Calu3 (cell line): ENCODE measurements around the gene KCNA1. TPM values are rescaled to one million over a fixed set of nuclear protein-coding genes. Genes with fewer than 3 reads are reported as not detected.

Experiments
- BruUV-seq: library from RNA; stranded (reverse); fragments of 400-500 nt; replicated peaks from 2 replicates; lab custom pipeline; 2021; lab: Mats Ljungman, UMichigan
- CTCF ChIA-PET: fragments of 300-600 bp; sonication (Branson Sonifier 250); formaldehyde crosslinking; loops from one replicate; lab custom pipeline; 2022; ENCODE audit warnings: antibody characterized with exemption; lab: Charles Lee
- DNase-seq: peaks from one replicate; pipeline ENCODE4 v3.0.0; 2022
- H3K27ac Mint-ChIP-seq: one replicate; pipeline ENCODE4 v1.8.0; 2022; ENCODE audit warnings: mixed read lengths; ENCODE audit not compliant: unreplicated experiment
- H3K27me3 Mint-ChIP-seq: one replicate; pipeline ENCODE4 v1.8.0; 2022; ENCODE audit warnings: mixed read lengths; ENCODE audit not compliant: unreplicated experiment
- H3K36me3 Mint-ChIP-seq: one replicate; pipeline ENCODE4 v1.8.0; 2022; ENCODE audit warnings: mild to moderate bottlenecking, moderate library complexity, mixed read lengths; ENCODE audit not compliant: insufficient read depth, unreplicated experiment
- H3K4me1 Mint-ChIP-seq: one replicate; pipeline ENCODE4 v1.8.0; 2022; ENCODE audit warnings: mild to moderate bottlenecking, low read depth, mixed read lengths; ENCODE audit not compliant: unreplicated experiment
- H3K4me3 Mint-ChIP-seq: one replicate; pipeline ENCODE4 v1.8.0; 2022; ENCODE audit warnings: mild to moderate bottlenecking, low read depth, moderate library complexity, mixed read lengths; ENCODE audit not compliant: unreplicated experiment
- H3K9me3 Mint-ChIP-seq: one replicate; pipeline ENCODE4 v1.8.0; 2022; ENCODE audit warnings: low read depth, mixed read lengths; ENCODE audit not compliant: unreplicated experiment
- intact Hi-C: fragments of 100-400 bp; cut with micrococcal nuclease; formaldehyde crosslinking; loops from one replicate; pipeline ENCODE4 v1.10.0; 2022; ENCODE audit not compliant: unreplicated experiment
- total RNA-seq: library from RNA; stranded (reverse); gene quantifications from 2 replicates; pipeline ENCODE4 v1.2.3, GENCODE V29; 2022
- TF ChIP-seq, protein P1 (sequence below): fragments of 200-600 bp; IDR thresholded peaks from one replicate; pipeline ENCODE4 v1.8.0; 2022; ENCODE audit warnings: antibody characterized with exemption; ENCODE audit not compliant: unreplicated experiment

Gene KCNA1
- total RNA-seq, 1 experiment from 2014 or later: not detected

DNA sequence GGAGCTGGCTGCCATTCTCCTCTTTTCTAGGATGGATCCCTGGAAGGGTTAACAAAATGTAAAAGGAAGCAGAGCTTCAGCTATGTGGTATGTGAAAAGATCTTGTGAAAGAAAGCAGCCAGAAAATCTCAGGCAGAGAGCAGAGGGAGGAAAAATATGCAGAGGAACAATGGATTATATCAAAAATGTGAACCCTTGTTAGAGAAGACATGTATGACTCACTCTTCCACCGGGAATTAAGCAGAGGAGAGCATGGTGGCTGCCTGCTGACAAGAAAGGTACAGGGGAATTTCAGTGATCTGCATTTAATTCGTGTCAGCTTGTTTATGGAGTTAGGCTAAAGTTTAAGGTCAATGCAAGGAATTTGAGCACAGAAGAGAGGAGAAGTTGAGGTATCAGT is 46.3 kb downstream of the KCNA1 start:
- H3K4me1 Mint-ChIP-seq: no peaks in the 10 kb centered on the region
- DNase-seq: no peak
- peaks cover 76% of the 10 kb centered on the region for H3K27me3 Mint-ChIP-seq
- no peak overlapping the region for H3K4me3 Mint-ChIP-seq
- CTCF ChIA-PET: interaction anchor here (1.6 kb wide), 1 partner anchor 12 kb away, joined by 4 read pairs; no protein-coding TSS in a partner anchor
- no TSS peak for BruUV-seq
- TF ChIP-seq, protein P1, sequence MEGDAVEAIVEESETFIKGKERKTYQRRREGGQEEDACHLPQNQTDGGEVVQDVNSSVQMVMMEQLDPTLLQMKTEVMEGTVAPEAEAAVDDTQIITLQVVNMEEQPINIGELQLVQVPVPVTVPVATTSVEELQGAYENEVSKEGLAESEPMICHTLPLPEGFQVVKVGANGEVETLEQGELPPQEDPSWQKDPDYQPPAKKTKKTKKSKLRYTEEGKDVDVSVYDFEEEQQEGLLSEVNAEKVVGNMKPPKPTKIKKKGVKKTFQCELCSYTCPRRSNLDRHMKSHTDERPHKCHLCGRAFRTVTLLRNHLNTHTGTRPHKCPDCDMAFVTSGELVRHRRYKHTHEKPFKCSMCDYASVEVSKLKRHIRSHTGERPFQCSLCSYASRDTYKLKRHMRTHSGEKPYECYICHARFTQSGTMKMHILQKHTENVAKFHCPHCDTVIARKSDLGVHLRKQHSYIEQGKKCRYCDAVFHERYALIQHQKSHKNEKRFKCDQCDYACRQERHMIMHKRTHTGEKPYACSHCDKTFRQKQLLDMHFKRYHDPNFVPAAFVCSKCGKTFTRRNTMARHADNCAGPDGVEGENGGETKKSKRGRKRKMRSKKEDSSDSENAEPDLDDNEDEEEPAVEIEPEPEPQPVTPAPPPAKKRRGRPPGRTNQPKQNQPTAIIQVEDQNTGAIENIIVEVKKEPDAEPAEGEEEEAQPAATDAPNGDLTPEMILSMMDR: no peak
- no peak overlapping the region for H3K27ac Mint-ChIP-seq
- H3K9me3 Mint-ChIP-seq: no peaks in the 10 kb centered on the region
- intact Hi-C loops: no loop called here
- peaks cover 4% of the 10 kb centered on the region for H3K36me3 Mint-ChIP-seq

DNA sequence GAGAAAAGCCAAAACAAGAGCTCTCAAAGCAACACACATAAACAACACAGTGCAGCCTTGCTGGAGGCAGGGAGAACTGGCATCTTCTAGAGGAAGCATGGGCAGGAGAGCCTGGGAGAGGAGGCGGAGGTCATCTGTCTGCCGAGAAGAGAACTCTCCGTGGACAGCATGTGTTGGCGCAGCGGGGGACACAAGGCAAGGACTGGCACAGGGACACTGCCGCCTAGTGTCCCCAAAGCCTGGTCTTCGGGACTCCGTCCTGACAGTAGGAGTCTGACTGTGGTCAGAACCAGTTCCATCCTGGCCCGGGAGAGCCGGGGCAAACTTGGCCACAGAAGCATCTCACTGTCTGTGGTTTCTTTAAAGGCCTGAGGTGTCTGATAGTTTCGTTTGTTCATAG is 47.3 kb downstream of the KCNA1 start:
- Mint-ChIP-seq H3K27me3 (peaks cover 86% of the 10 kb centered on the region), H3K4me3 (no peak overlapping the region), H3K27ac (no peak overlapping the region), H3K36me3 (peaks cover 4% of the 10 kb centered on the region), H3K9me3 (no peaks in the 10 kb centered on the region), H3K4me1 (no peaks in the 10 kb centered on the region)
- DNase-seq: no peak
- BruUV-seq: no TSS peak
- TF ChIP-seq, protein P1: no peak
- intact Hi-C loops: no loop called here
- CTCF ChIA-PET: no interaction called here

DNA sequence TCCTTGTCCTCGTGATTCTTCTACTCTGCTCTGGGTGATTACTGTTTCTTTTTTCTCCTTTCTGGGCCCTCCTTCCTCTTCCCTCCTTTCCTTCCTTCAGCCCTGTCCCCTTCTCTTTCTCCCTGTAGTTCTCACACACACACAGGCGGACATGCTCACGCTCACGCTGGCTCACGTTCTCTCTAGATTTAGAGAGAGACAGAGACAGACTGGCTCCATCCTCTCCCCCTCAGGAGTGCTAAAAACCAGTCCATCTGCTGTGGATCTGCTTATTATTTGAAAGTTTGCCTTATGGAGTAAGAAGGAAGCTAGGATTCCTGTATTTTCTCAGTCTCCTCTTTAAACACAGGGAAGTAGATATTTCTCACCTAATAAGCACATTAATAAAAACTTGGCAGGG is 48.1 kb downstream of the KCNA1 start:
- TF ChIP-seq, protein P1: no peak
- intact Hi-C loops: no loop called here
- no peak overlapping the region for H3K27ac Mint-ChIP-seq
- peaks cover 86% of the 10 kb centered on the region for H3K27me3 Mint-ChIP-seq
- H3K4me1 Mint-ChIP-seq: no peaks in the 10 kb centered on the region
- H3K4me3 Mint-ChIP-seq: no peak overlapping the region
- H3K9me3 Mint-ChIP-seq: no peaks in the 10 kb centered on the region
- no TSS peak for BruUV-seq
- CTCF ChIA-PET: no interaction called here
- H3K36me3 Mint-ChIP-seq: peaks cover 4% of the 10 kb centered on the region
- DNase-seq: no peak

DNA sequence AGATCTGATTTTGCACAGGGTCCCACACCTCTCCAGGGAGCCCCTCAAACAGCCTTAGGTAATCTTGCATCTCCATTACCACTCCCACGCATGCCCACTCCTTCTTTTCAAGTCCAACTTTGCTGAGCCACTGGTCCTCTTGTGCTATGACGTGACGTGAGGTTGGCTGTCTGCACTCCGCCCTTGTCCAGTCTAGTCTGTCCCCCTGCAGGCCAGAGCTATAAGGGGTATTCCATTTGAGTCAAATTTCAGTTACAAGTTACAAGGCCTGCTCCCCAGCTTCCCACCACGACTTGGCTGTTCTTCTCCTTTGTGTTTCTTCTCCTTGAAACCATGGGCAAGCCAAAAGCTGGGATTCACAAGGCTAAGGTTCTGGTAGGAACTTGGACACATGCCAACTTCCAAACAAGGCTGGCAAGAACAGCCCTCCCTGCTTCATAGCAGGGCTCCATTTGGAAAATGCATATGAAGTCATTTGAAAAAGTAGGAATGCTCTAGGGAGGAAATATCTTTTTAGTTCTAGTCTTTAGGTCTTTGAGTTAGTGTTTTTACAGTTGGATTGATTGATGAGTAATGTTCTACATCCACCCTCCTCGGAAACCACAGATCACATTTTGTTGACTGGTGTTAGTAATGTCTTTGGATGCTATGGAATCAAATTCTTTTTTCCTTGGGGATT is 49.1 kb downstream of the KCNA1 start:
- no TSS peak for BruUV-seq
- no peak overlapping the region for H3K27ac Mint-ChIP-seq
- intact Hi-C loops: no loop called here
- DNase-seq: no peak
- no peaks in the 10 kb centered on the region for H3K4me1 Mint-ChIP-seq
- TF ChIP-seq, protein P1: no peak
- CTCF ChIA-PET: no interaction called here
- H3K4me3 Mint-ChIP-seq: no peak overlapping the region
- H3K36me3 Mint-ChIP-seq: peaks cover 4% of the 10 kb centered on the region
- peaks cover 86% of the 10 kb centered on the region for H3K27me3 Mint-ChIP-seq
- no peaks in the 10 kb centered on the region for H3K9me3 Mint-ChIP-seq
